GM19468 (cell line): ENCODE data around the gene NFASC.

ENCODE experiments used
- ATAC-seq: cut with Tn5 transposase; IDR thresholded peaks from one replicate; pipeline ENCODE4 v1.9.1; 2021; ENCODE audit warnings: mild to moderate bottlenecking, moderate library complexity, moderate number of reproducible peaks; ENCODE audit not compliant: unreplicated experiment; ENCODE audit errors: extremely low read depth

Gene NFASC

GRCh38 chr1:204924013-204924759 is 53.5 kb downstream of the NFASC start:
- no peak for ATAC-seq

GRCh38 chr1:204925701-204926100 is 55.0 kb downstream of the NFASC start:
- no peak for ATAC-seq

GRCh38 chr1:204927673-204928641 is 57.3 kb downstream of the NFASC start:
- no peak for ATAC-seq

GRCh38 chr1:204928671-204929486 is 58.2 kb downstream of the NFASC start:
- ATAC-seq = no peak

GRCh38 chr1:204929487-204930154 is 59.0 kb downstream of the NFASC start:
- ATAC-seq = no peak

- no peak for ATAC-seq
These were observed 59.5 kb downstream of the NFASC start for GRCh38 chr1:204930155-204930523.

- ATAC-seq = no peak
These were observed 60.7 kb downstream of the NFASC start for GRCh38 chr1:204931313-204931712.

- ATAC-seq = no peak
These were observed 61.3 kb downstream of the NFASC start for GRCh38 chr1:204931768-204932572.

- no peak for ATAC-seq
These were observed 61.9 kb downstream of the NFASC start for GRCh38 chr1:204932573-204932909.

GRCh38 chr1:204935155-204935554 is 64.5 kb downstream of the NFASC start:
- ATAC-seq = no peak

- ATAC-seq = no peak
These were observed 66.1 kb downstream of the NFASC start for GRCh38 chr1:204936765-204937164.

- ATAC-seq = no peak
These were observed 67.2 kb downstream of the NFASC start for GRCh38 chr1:204937901-204938300.

GRCh38 chr1:204940591-204940990 is 69.9 kb downstream of the NFASC start:
- ATAC-seq = no peak

- no peak for ATAC-seq
These were observed 71.0 kb downstream of the NFASC start for GRCh38 chr1:204941421-204942338.

- ATAC-seq = no peak
These were observed 72.8 kb downstream of the NFASC start for GRCh38 chr1:204943495-204943894.

- no peak for ATAC-seq
These were observed 74.0 kb downstream of the NFASC start for GRCh38 chr1:204944662-204945061.

GRCh38 chr1:204945565-204945977 is 74.9 kb downstream of the NFASC start:
- no peak for ATAC-seq

GRCh38 chr1:204946640-204947039 is 76.0 kb downstream of the NFASC start:
- no peak for ATAC-seq
